ENCODE results near the gene LGALS16.

The LGALS16 gene

DNA sequence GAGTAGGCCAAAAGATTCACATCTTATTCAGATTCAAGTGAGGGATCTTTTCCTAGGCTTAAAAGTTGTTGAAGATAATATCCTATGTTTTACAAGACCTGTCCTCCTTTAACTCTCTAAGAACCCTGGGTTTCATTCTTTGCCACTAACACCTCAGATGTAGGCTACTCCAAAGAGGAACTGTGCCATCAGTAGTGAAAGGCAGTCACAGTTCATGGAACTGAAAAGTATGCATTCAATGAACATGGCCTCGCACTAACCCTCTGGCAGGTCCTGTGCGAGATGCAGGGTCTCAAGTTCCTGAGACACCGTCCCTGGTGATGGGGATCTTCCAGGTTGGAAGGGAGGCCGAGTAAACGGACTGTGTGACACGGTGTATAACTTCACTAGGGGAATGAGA is 52.9 kb downstream of the LGALS16 start:
- DNase-seq (ENCODE audit: low spot score): no peak
- no peak for TF ChIP-seq CTCF (IDR thresholded peaks at IDR 0.05; ENCODE audit: extremely low read depth, insufficient read depth, missing control alignments)
- in situ Hi-C loops (cut with MboI; ENCODE audit: low pct_unique_long_range_greater_than_20kb, low sequenced_read_pairs, unreplicated experiment): no loop called here

DNA sequence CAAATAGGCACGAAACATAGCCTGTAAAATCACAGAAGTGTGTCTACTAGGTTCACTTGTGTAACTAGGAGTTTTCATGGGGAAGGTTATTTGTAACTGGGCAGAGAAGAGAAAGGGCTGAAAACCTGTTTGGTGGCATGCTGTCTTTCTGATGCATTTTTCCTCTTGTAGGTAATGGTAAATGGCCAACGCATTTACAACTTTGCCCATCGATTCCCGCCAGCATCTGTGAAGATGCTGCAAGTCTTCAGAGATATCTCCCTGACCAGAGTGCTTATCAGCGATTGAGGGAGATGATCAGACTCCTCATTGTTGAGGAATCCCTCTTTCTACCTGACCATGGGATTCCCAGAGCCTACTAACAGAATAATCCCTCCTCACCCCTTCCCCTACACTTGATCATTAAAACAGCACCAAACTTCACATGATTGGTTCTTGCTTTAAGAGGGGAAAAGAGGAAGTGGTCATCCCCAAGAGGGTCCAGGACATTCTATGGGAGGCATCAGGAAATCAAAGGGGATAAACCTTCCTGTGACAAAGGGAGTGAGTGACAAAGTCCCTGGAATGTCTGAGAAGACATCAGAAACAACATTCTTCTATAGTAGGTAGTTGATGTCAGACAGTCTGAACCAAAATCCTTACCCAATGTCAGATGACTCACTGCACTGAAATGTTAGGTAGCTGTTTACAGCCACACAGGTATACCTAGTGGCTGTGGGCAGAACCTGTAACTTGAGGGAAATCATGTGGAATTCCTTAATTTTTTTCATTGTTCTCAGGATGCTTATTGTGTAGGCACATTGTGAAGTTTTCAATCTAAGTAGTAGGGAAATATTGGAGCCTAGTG is 53.5 kb downstream of the LGALS16 start:
- no peak for TF ChIP-seq CTCF (IDR thresholded peaks at IDR 0.05; ENCODE audit: extremely low read depth, insufficient read depth, missing control alignments)
- DNase-seq (ENCODE audit: low spot score): no peak
- in situ Hi-C loops (cut with MboI; ENCODE audit: low pct_unique_long_range_greater_than_20kb, low sequenced_read_pairs, unreplicated experiment): no loop called here

Data from GM13977 (cell line).